Cardiac muscle cell (in vitro differentiated cells and primary cell): ENCODE results near the gene RRAD. TPM values are rescaled to one million over a fixed set of nuclear protein-coding genes. Genes with fewer than 3 reads are reported as not detected.
"Not testable (repeated sequence)": the region's sequence is repeated elsewhere in the genome, so short reads cannot be mapped to it uniquely, and the experiment has no call there.

Source experiments
- DNase-seq, 2 donors: peaks; one replicate each; pipeline versions ENCODE4 v3.0.0 to v3.0.0-alpha.2; 2010 to 2017; ENCODE audit warnings: low read depth in 1 of 2, low spot score in 1 of 2
- H3K27ac ChIP-seq: fragments of 200-600 bp; sonication (generic); 2 replicates; pipeline ENCODE4 v1.5.1; 2016
- H3K27me3 ChIP-seq: fragments of 200-600 bp; sonication (generic); 2 replicates; pipeline ENCODE4 v1.6.0; 2016; ENCODE audit warnings: control low read depth
- H3K36me3 ChIP-seq: fragments of 200-600 bp; sonication (generic); 2 replicates; pipeline ENCODE4 v1.5.1; 2016; ENCODE audit warnings: control low read depth
- H3K4me1 ChIP-seq: fragments of 200-600 bp; sonication (generic); 2 replicates; pipeline ENCODE4 v1.8.1; 2017; ENCODE audit warnings: low read depth, mild to moderate bottlenecking, mixed run types
- H3K4me3 ChIP-seq: fragments of 200-600 bp; sonication (generic); 2 replicates; pipeline ENCODE4 v1.5.1; 2016; ENCODE audit warnings: mild to moderate bottlenecking
- H3K9me3 ChIP-seq: fragments of 200-600 bp; sonication (generic); 2 replicates; pipeline ENCODE4 v1.5.1; 2017; ENCODE audit warnings: low read depth, mild to moderate bottlenecking, control low read depth
- polyA plus RNA-seq: library from polyadenylated mRNA; unstranded; fragments of >200 nt; fragmentation: Nextera tagmentation; extraction: Ambion mirVana; gene quantifications from 2 replicates; pipeline ENCODE4 v1.2.1, GENCODE V29; 2016
- total RNA-seq: library from RNA; depleted of rRNA; stranded (reverse); fragments of >200 nt; gene quantifications from 2 replicates; pipeline ENCODE4 v1.2.3, GENCODE V29; 2016
- TF ChIP-seq, protein P1 (sequence below): IDR thresholded peaks from 2 replicates; pipeline ENCODE4 v1.5.1; 2012; ENCODE audit warnings: low read depth, mild to moderate bottlenecking, low read length

Gene RRAD
- total and polyA plus RNA-seq, 2 experiments from 2014 or later, result 73.8 to 246 TPM

DNA sequence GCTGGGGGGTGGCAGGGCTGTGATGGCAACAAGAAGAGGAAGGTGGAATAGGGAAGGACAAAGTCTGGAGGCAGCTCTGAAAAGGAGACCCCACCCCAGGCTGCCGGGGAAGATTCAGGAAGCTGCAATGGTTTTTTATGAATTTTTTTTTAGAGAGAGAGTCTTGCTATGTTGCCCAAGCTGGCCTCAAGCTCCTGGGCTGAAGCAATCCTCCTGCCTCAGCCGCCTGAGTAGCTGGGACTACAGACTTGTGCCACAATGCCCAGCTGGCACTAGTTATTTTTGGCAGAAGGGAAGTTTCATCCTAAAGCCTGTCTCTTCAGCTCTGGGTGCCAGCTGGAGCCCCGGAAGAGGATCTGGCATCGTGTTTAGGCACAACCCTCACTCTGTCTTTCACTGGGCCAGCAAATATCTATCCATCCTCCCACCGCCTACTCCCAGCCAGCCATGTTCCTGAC lies 34.4 kb upstream of the RRAD start:
- Histone ChIP-seq H3K9me3 (no peaks in the 10 kb centered on the region), H3K27ac (no peak overlapping the region), H3K4me3 (no peak overlapping the region), H3K36me3 (no peaks in the 10 kb centered on the region), H3K4me1 (no peaks in the 10 kb centered on the region), H3K27me3 (no peaks in the 10 kb centered on the region)
- DNase-seq, result no peak
- TF ChIP-seq, protein P1, sequence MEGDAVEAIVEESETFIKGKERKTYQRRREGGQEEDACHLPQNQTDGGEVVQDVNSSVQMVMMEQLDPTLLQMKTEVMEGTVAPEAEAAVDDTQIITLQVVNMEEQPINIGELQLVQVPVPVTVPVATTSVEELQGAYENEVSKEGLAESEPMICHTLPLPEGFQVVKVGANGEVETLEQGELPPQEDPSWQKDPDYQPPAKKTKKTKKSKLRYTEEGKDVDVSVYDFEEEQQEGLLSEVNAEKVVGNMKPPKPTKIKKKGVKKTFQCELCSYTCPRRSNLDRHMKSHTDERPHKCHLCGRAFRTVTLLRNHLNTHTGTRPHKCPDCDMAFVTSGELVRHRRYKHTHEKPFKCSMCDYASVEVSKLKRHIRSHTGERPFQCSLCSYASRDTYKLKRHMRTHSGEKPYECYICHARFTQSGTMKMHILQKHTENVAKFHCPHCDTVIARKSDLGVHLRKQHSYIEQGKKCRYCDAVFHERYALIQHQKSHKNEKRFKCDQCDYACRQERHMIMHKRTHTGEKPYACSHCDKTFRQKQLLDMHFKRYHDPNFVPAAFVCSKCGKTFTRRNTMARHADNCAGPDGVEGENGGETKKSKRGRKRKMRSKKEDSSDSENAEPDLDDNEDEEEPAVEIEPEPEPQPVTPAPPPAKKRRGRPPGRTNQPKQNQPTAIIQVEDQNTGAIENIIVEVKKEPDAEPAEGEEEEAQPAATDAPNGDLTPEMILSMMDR, result no peak

DNA sequence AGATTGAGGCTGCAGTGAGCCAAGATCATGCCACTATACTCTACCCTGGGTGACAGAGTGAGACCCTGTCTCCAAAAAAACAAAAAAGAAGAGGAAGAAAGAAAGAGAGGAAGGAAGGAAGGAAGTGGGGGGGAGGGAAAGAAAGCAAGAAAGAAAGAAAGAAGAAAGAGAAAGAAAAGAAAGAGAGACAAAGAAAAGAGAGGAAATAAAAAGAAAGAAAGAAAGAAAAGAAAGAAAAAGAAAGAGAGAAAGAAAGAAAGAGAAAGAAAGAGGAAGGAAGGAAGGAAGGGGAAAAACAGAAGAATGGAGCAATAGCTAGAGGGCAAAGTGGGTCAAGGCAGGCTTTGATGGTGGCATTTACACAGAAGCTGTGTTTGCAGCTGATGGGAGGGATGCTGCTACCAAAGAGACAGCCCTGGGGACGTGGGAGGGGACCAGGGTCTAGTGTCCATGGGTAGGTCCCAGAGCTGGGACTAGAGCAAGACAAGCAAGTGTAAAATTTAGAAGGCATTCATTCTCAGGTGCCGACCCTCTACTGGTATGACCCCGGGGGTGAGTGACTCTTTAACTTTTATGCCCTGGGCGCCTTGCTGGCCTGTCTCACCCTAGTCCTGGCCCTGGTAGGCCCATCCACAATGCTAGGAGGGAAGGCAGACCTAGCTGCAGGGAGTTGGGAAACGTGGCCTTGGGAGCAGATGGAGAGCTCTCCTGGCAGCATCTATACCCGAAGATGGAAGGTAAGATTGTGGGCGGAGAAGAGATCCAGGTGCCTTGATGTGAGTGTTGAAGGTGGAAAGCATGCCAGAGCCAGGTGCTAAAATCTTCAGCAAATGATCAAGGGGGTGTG lies 33.7 kb upstream of the RRAD start:
- H3K36me3 ChIP-seq, result no peaks in the 10 kb centered on the region
- H3K9me3 ChIP-seq, result no peaks in the 10 kb centered on the region
- TF ChIP-seq, protein P1, result no peak
- no peak for DNase-seq
- no peak overlapping the region for H3K4me3 ChIP-seq
- H3K27ac ChIP-seq, result no peak overlapping the region
- no peaks in the 10 kb centered on the region for H3K27me3 ChIP-seq
- no peaks in the 10 kb centered on the region for H3K4me1 ChIP-seq

- not testable (repeated sequence) for H3K9me3 ChIP-seq, DNase-seq, H3K4me1 ChIP-seq, H3K36me3 ChIP-seq, H3K4me3 ChIP-seq, H3K27ac ChIP-seq, H3K27me3 ChIP-seq
Observed at GRCh38 chr16:66956154-66956457, 30.8 kb upstream of the RRAD start.

DNA sequence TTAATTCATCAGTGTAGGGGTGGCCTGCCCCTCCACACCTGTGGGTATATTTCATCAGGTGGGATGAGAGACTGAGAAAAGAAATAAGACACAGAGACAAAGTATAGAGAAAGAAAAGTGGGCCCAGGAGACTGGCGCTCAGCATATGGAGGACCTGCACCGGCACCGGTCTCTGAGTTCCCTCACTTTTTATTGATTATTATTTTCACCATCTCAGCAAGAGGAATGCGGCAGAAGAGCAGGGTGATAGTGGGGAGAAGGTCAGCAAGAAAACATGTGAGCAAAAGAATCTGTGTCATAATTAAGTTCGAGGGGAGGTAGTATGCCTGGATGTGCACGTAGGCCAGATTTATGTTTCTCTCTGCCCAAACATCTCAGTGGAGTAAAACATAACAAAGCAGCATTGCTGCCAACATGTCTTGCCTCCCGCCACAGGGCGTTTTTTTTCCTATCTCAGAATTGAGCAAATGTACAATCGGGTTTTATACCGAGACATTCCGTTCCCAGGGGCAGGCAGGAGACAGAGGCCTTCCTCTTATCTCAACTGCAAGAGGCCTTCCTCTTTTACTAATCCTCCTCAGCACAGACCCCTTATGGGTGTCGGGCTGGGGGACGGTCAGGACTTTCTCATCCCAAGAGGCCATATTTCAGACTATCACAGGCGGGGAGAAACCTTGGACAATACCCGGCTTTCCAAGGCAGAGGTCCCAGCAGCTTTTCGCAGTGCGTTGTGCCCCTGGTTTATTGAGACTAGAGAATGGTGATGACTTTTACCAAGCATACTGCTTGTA lies 30.2 kb upstream of the RRAD start:
- H3K36me3 ChIP-seq, H3K27ac ChIP-seq, DNase-seq, H3K4me1 ChIP-seq, H3K27me3 ChIP-seq, H3K4me3 ChIP-seq, H3K9me3 ChIP-seq: not testable (repeated sequence)

- H3K4me3 ChIP-seq, result no peak overlapping the region
- no peak overlapping the region for H3K27ac ChIP-seq
- H3K4me1 ChIP-seq, result no peaks in the 10 kb centered on the region
- no peaks in the 10 kb centered on the region for H3K9me3 ChIP-seq
- TF ChIP-seq, protein P1, result peak; percentile 85
- DNase-seq, result peak; percentile 81 to 84
- peaks cover 22% of the 10 kb centered on the region for H3K27me3 ChIP-seq
- H3K36me3 ChIP-seq, result no peaks in the 10 kb centered on the region
Observed at GRCh38 chr16:66954097-66954659, 28.8 kb upstream of the RRAD start.

GRCh38 chr16:66953462-66954096 lies 28.2 kb upstream of the RRAD start:
- no peaks in the 10 kb centered on the region for H3K9me3 ChIP-seq
- no peaks in the 10 kb centered on the region for H3K4me1 ChIP-seq
- H3K27ac ChIP-seq, result no peak overlapping the region
- peaks cover 28% of the 10 kb centered on the region for H3K27me3 ChIP-seq
- DNase-seq, result no peak
- TF ChIP-seq, protein P1, result no peak
- no peak overlapping the region for H3K4me3 ChIP-seq
- H3K36me3 ChIP-seq, result no peaks in the 10 kb centered on the region
